Naive B cell (primary cell): ENCODE measurements around the gene TMCO6. TPM values are rescaled to one million over a fixed set of nuclear protein-coding genes. Genes with fewer than 3 reads are reported as not detected.
"Not testable (repeated sequence)": the region's sequence is repeated elsewhere in the genome, so short reads cannot be mapped to it uniquely, and the experiment has no call there.

Experiments used
- ATAC-seq, 2 donors: fragments of 150-1000 bp; cut with Tn5 transposase; 2 replicates each; pipeline ENCODE4 v1.10.0; 2021; ENCODE audit warnings: low read depth in 2 of 2, mild to moderate bottlenecking in 2 of 2, moderate library complexity in 2 of 2
- DNase-seq: peaks from one replicate; pipeline ENCODE4 v3.0.0; 2022
- H3K27ac Mint-ChIP-seq, 6 donors: one replicate each; pipeline ENCODE4 v1.8.0; 2020 to 2022; ENCODE audit warnings: mild to moderate bottlenecking in 6 of 6, mixed read lengths in 6 of 6, moderate library complexity in 5 of 6, inconsistent platforms in 2 of 6
- H3K27me3 Mint-ChIP-seq, 3 donors: one replicate each; pipeline ENCODE4 v1.8.0; 2021 to 2022; ENCODE audit warnings: mixed read lengths in 3 of 3, mild to moderate bottlenecking in 1 of 3
- H3K36me3 Mint-ChIP-seq, 2 donors: one replicate each; pipeline ENCODE4 v1.8.0; 2020 to 2022; ENCODE audit warnings: mixed read lengths in 2 of 2, inconsistent platforms in 1 of 2, mild to moderate bottlenecking in 1 of 2
- H3K4me1 Mint-ChIP-seq, 3 donors: one replicate each; pipeline ENCODE4 v1.8.0; 2020 to 2022; ENCODE audit warnings: mixed read lengths in 3 of 3, inconsistent platforms in 1 of 3, mild to moderate bottlenecking in 1 of 3, moderate library complexity in 1 of 3
- H3K4me3 Mint-ChIP-seq, 8 donors: one replicate each; pipeline ENCODE4 v1.8.0; 2020 to 2022; ENCODE audit warnings: mild to moderate bottlenecking in 8 of 8, mixed read lengths in 8 of 8, moderate library complexity in 8 of 8, inconsistent platforms in 2 of 8
- H3K9me3 Mint-ChIP-seq, 7 donors: one replicate each; pipeline ENCODE4 v1.8.0; 2020 to 2022; ENCODE audit warnings: mixed read lengths in 7 of 7, mild to moderate bottlenecking in 5 of 7, inconsistent platforms in 2 of 7, moderate library complexity in 1 of 7
- polyA plus RNA-seq, 6 donors: library from polyadenylated mRNA; unstranded; fragments of 300-500 nt; fragmentation: Illumina TruSeq; gene quantifications; one replicate each; pipeline ENCODE4 v1.2.3, GENCODE V29; 2021; ENCODE audit warnings: low read depth in 6 of 6

Gene TMCO6
- polyA plus RNA-seq, 6 donors from 2014 or later = 7.6 to 13.0 (median 11.4) TPM

GRCh38 chr5:140607031-140607430, 32.2 kb upstream of the TMCO6 start:
- no peak overlapping the region for H3K4me3 Mint-ChIP-seq
- ATAC-seq = no peak
- H3K4me1 Mint-ChIP-seq = peaks cover 6 to 10% (median 8%) of the 10 kb centered on the region in 3 donors
- DNase-seq = no peak
- no peak overlapping the region for H3K27ac Mint-ChIP-seq
- H3K36me3 Mint-ChIP-seq = no peaks in the 10 kb centered on the region
- H3K9me3 Mint-ChIP-seq = no peaks in the 10 kb centered on the region
- H3K27me3 Mint-ChIP-seq = peaks cover 0 to 8% (median 0%) of the 10 kb centered on the region in 3 donors

GRCh38 chr5:140608722-140609121, 30.5 kb upstream of the TMCO6 start:
- H3K9me3 Mint-ChIP-seq = no peaks in the 10 kb centered on the region
- H3K4me3 Mint-ChIP-seq = no peak overlapping the region
- ATAC-seq (no peak), DNase-seq (no peak)
- H3K27me3 Mint-ChIP-seq = peaks cover 0 to 8% (median 0%) of the 10 kb centered on the region in 3 donors
- H3K4me1 Mint-ChIP-seq = peaks cover 16 to 18% (median 17%) of the 10 kb centered on the region in 3 donors
- no peaks in the 10 kb centered on the region for H3K36me3 Mint-ChIP-seq
- H3K27ac Mint-ChIP-seq = no peak overlapping the region

DNA sequence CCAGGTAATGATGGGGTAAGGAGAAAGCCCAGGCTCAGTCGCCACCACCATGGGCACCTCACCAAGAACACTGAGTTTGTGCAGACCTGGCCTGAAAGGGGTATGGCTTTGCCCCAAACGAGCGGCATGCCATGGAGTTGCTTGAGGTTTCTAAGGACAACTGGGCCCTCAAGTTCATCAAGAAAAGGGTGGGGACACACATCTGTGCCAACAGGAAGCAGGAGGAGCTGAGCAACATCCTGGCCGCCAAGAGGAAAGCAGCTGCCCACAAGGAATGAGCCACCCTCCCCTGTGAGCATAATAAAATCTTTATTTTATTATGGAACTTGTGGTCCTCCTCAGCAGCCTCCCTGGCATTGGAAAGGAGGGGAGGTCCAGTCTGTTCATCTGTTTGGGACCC, 30.1 kb upstream of the TMCO6 start:
- H3K27ac Mint-ChIP-seq = peak overlapping the region in 1 of 6 donors; percentile 76
- H3K4me3 Mint-ChIP-seq = no peak overlapping the region
- peaks cover 16 to 18% (median 17%) of the 10 kb centered on the region in 3 donors for H3K4me1 Mint-ChIP-seq
- DNase-seq (no peak), ATAC-seq (no peak)
- peaks cover 0 to 8% (median 0%) of the 10 kb centered on the region in 3 donors for H3K27me3 Mint-ChIP-seq
- H3K9me3 Mint-ChIP-seq = no peaks in the 10 kb centered on the region
- no peaks in the 10 kb centered on the region for H3K36me3 Mint-ChIP-seq

- Mint-ChIP-seq H3K36me3 (no peaks in the 10 kb centered on the region), H3K9me3 (no peaks in the 10 kb centered on the region), H3K27me3 (peaks cover 0 to 8% (median 0%) of the 10 kb centered on the region in 3 donors), H3K4me1 (peaks cover 16 to 18% (median 17%) of the 10 kb centered on the region in 3 donors), H3K4me3 (no peak overlapping the region), H3K27ac (peak overlapping the region in 1 of 6 donors; percentile 35)
- ATAC-seq (no peak), DNase-seq (no peak)
Observed at GRCh38 chr5:140611020-140611521, 28.2 kb upstream of the TMCO6 start.

DNA sequence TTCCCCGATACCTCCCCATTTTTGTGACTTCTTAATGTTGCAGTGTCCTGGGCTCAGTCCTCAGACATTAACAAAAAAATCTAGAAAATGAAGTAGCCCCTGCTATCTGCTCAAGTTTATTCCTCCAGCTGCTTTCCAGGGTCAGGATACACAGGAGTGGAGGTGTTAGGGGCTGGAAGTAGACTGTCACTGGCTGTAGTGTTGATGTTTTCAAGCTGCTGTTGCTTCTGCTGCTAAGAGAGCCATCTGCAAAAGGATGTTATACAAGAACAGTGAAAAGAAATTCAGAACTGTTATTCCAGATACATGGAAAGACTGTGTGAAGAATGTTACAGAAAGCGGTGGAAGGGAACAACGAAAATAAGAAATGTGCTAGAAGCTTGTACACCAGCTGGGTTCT, 16.9 kb upstream of the TMCO6 start:
- DNase-seq (no peak), ATAC-seq (no peak)
- no peak overlapping the region for H3K27ac Mint-ChIP-seq
- no peaks in the 10 kb centered on the region for H3K4me1 Mint-ChIP-seq
- H3K4me3 Mint-ChIP-seq = no peak overlapping the region
- peaks cover 0 to 7% of the 10 kb centered on the region in 2 donors for H3K36me3 Mint-ChIP-seq
- H3K27me3 Mint-ChIP-seq = peaks cover 20 to 42% (median 35%) of the 10 kb centered on the region in 3 donors
- peaks cover 0 to 4% (median under 1%) of the 10 kb centered on the region in 7 donors for H3K9me3 Mint-ChIP-seq

DNA sequence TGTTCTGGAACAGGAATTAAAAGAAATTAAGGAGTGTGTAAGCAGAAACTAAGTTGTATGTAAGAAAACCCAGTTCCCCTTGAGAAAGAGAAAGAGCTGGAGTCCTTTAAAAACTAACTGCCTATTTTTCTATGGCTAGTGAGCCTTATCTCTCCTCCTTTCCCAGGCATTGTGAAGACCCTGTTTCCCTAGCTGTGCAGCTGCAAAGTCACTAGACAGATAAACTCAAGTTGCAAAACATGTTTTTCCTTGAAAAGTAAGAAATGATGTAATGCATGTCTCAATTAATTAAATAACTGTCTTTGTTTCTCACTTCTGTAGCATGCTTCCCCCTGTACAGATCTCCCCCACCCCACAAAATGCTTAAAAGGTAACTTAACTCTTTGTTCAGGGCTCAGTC, 16.2 kb upstream of the TMCO6 start:
- not testable (repeated sequence) for H3K9me3 Mint-ChIP-seq, H3K4me3 Mint-ChIP-seq, ATAC-seq, H3K4me1 Mint-ChIP-seq, H3K36me3 Mint-ChIP-seq, DNase-seq
- peaks cover 18 to 41% (median 36%) of the 10 kb centered on the region in 3 donors for H3K27me3 Mint-ChIP-seq
- H3K27ac Mint-ChIP-seq = peak overlapping the region in 1 of 6 donors; percentile 24

DNA sequence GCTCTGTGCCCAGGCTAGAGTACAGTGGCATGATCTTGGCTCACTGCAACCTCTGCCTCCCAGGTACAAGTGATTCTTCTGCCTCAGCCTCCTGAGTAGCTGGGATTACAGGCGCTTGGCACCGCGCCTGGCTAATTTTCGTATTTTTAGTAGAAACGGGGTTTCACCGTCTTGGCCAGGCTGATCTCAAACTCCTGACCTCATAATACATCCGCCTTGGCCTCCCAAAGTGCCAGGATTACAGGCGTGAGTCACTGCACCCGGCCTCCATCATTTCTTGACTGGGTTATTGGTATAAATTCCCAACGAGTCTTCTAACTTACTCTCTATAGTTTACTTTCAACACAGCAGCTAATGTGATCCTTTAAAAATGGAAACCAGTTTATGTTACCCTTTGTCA, 14.4 kb upstream of the TMCO6 start:
- not testable (repeated sequence) for H3K27ac Mint-ChIP-seq, H3K4me3 Mint-ChIP-seq, H3K36me3 Mint-ChIP-seq, DNase-seq, ATAC-seq, H3K4me1 Mint-ChIP-seq
- H3K27me3 Mint-ChIP-seq = peaks cover 9 to 34% (median 34%) of the 10 kb centered on the region in 3 donors
- H3K9me3 Mint-ChIP-seq = peaks cover 0 to 15% (median 7%) of the 10 kb centered on the region in 7 donors

- Mint-ChIP-seq H3K9me3 (peaks cover 0 to 15% (median 7%) of the 10 kb centered on the region in 7 donors), H3K36me3 (peaks cover 0 to 5% of the 10 kb centered on the region in 2 donors), H3K4me3 (no peak overlapping the region), H3K27me3 (peaks cover 21 to 43% (median 32%) of the 10 kb centered on the region in 3 donors), H3K4me1 (peaks cover 4 to 16% (median 13%) of the 10 kb centered on the region in 3 donors), H3K27ac (no peak overlapping the region)
- ATAC-seq (no peak), DNase-seq (no peak)
Observed at GRCh38 chr5:140627972-140628371, 11.3 kb upstream of the TMCO6 start.

DNA sequence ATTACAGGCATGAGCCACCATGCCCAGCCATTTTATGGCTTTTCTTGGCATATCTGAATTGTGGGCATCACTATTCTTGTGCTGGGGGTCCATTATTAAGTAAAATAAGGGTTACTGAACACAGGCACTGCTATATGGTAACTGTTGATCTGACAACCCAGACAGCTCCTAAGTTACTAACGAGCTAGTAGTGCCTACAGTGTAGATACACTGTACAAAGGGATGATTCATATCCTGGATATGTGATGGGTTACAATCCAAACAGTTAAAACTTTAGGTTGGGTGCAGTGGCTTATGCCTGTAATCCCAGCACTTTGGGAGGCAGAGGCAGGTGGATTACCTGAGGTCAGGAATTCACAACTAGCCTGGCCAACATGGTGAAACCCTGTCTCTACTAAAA, 10.5 kb upstream of the TMCO6 start:
- ATAC-seq (no peak), DNase-seq (no peak)
- Mint-ChIP-seq H3K36me3 (peaks cover 0 to 5% of the 10 kb centered on the region in 2 donors), H3K4me3 (no peak overlapping the region), H3K4me1 (peaks cover 9 to 21% (median 17%) of the 10 kb centered on the region in 3 donors), H3K27me3 (peaks cover 26 to 47% (median 32%) of the 10 kb centered on the region in 3 donors), H3K27ac (no peak overlapping the region), H3K9me3 (peaks cover 0 to 15% (median 7%) of the 10 kb centered on the region in 7 donors)

DNA sequence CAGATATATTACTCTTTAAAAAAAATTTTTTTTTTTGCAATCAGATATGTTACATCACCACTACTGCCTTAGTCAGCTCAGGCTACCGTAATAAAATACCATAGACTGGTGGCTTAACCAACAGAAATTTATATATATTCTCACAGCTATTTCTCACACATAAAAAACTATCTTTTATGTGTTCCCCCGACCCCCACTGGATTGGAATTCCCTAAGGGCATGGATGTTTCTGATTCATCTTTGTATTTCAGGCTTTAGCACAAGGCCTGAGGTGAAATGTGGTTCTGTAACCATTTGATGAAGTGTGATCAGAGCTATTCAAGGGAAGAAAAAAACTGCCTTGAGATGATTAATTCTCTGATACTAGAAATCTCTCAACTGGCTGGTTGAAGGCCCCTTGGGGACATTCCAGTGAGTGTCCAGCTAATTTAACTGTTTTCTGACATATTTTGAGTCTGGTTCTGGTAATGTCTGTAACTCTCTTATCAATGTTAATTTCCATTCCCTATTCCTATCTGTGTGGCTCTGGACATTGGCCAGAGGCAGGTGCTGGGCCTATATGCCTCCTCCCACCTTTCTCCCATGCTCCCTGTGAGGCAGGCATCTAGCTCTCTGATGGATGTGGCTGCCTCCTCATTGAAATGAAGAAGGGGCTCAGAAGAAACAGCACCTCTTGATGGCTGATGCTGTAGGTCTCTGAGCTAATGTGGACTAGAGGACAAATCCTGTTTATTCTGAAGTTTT, 8.8 kb upstream of the TMCO6 start:
- Mint-ChIP-seq H3K36me3 (peaks cover 0 to 5% of the 10 kb centered on the region in 2 donors), H3K4me3 (peak overlapping the region in 5 of 8 donors; percentile 37 to 85 (median 71)), H3K4me1 (peaks cover 9 to 29% (median 17%) of the 10 kb centered on the region in 3 donors), H3K9me3 (peaks cover 0 to 15% (median 7%) of the 10 kb centered on the region in 7 donors), H3K27ac (peak overlapping the region in 1 of 6 donors; percentile 73), H3K27me3 (peaks cover 26 to 42% (median 26%) of the 10 kb centered on the region in 3 donors)
- DNase-seq (no peak), ATAC-seq (no peak)

DNA sequence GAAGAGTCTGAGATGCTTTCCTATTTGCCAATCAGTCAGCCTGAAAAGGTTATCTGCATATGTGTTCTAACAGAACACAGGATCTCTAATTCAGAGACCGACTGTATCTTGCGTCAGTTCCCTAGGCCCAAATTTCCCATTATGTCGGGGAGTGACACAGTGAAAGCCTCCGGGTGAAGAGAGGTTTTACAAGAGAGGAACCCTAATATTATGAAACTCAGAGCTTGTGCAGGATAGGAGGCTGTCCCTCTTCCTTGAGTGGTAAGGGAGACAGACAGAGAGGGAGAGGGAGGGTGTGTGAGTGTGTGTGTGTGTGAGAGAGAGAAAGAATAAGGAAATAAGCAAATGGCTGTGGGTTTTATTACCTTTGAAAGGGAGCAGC, 8.2 kb upstream of the TMCO6 start:
- H3K4me3 Mint-ChIP-seq = peak overlapping the region in 7 of 8 donors; percentile 27 to 94 (median 83)
- DNase-seq (no peak), ATAC-seq (no peak)
- H3K27ac Mint-ChIP-seq = peak overlapping the region in 1 of 6 donors; percentile 73
- H3K27me3 Mint-ChIP-seq = peaks cover 24 to 42% (median 26%) of the 10 kb centered on the region in 3 donors
- peaks cover 9 to 29% (median 17%) of the 10 kb centered on the region in 3 donors for H3K4me1 Mint-ChIP-seq
- peaks cover 0 to 5% of the 10 kb centered on the region in 2 donors for H3K36me3 Mint-ChIP-seq
- H3K9me3 Mint-ChIP-seq = peaks cover 0 to 15% (median 7%) of the 10 kb centered on the region in 7 donors

DNA sequence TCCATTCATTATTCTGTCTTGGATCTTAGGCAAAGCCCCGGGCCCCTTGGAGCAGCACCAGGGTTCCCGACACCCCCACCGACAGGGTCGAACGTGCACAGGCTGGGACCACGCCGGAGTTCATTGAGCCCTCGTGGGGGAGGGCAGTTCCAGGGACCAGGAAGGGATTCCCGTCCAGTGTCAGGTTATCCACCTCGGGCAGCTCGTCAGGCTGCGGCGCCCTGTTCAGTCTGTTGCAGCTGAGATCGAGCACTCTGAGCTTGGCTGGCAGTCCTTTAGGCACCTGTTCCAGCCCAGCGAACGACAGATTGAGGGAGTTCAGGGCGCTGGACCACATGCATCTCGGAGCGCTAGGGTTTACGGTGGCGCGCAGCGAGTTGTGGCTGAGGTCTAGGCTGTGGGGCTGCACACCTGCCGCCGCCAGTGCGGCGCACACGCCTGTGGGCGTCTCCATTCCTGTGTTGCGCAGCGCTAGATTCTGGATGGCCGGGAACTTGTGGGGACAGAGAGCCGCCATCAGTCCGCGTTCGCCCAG, 7.4 kb upstream of the TMCO6 start:
- DNase-seq = peak; percentile 23
- H3K9me3 Mint-ChIP-seq = peaks cover 0 to 15% (median 7%) of the 10 kb centered on the region in 7 donors

GRCh38 chr5:140632366-140633020, 6.8 kb upstream of the TMCO6 start:
- Mint-ChIP-seq H3K4me3 (peak overlapping the region; percentile 83 to 95 (median 91)), H3K36me3 (peaks cover 0 to 5% of the 10 kb centered on the region in 2 donors), H3K27ac (peak overlapping the region in 2 of 6 donors; percentile 12 to 22), H3K4me1 (peaks cover 9 to 29% (median 17%) of the 10 kb centered on the region in 3 donors), H3K27me3 (peaks cover 18 to 35% (median 26%) of the 10 kb centered on the region in 3 donors), H3K9me3 (peaks cover 0 to 12% (median 5%) of the 10 kb centered on the region in 7 donors)
- DNase-seq (peak; percentile 44), ATAC-seq (peak; percentile 70 to 74)

More for the DNA sequence above, 7.4 kb upstream of the TMCO6 start:
- Mint-ChIP-seq H3K4me1 (peaks cover 9 to 29% (median 17%) of the 10 kb centered on the region in 3 donors), H3K27ac (no peak overlapping the region), H3K27me3 (peaks cover 21 to 39% (median 26%) of the 10 kb centered on the region in 3 donors), H3K36me3 (peaks cover 0 to 5% of the 10 kb centered on the region in 2 donors), H3K4me3 (peak overlapping the region; percentile 83 to 95 (median 91))
- peak; percentile 69 to 72 for ATAC-seq
